Fibroblast of villous mesenchyme (primary cell): ENCODE results near the gene ADAMTS2. TPM values are rescaled to one million over a fixed set of nuclear protein-coding genes. Genes with fewer than 3 reads are reported as not detected.

Source experiments
- DNase-seq: peaks from one replicate; pipeline ENCODE4 v3.0.0-alpha.2; 2010; ENCODE audit warnings: low read depth
- H3K4me3 ChIP-seq: 2 replicates; pipeline ENCODE4 v1.5.1; 2011; ENCODE audit warnings: low read depth, mild to moderate bottlenecking, low read length
- total RNA-seq: library from RNA; depleted of rRNA; stranded (reverse); fragments of >200 nt; gene quantifications from 2 replicates; pipeline ENCODE4 v1.2.3, GENCODE V29; 2012
- TF ChIP-seq, protein P1 (sequence below): IDR thresholded peaks from 2 replicates; pipeline ENCODE4 v1.5.1; 2012; ENCODE audit warnings: low read depth, mild to moderate bottlenecking, low read length; ENCODE audit not compliant: insufficient read depth

Gene ADAMTS2
- total RNA-seq, 1 donor = 30.2 TPM

DNA sequence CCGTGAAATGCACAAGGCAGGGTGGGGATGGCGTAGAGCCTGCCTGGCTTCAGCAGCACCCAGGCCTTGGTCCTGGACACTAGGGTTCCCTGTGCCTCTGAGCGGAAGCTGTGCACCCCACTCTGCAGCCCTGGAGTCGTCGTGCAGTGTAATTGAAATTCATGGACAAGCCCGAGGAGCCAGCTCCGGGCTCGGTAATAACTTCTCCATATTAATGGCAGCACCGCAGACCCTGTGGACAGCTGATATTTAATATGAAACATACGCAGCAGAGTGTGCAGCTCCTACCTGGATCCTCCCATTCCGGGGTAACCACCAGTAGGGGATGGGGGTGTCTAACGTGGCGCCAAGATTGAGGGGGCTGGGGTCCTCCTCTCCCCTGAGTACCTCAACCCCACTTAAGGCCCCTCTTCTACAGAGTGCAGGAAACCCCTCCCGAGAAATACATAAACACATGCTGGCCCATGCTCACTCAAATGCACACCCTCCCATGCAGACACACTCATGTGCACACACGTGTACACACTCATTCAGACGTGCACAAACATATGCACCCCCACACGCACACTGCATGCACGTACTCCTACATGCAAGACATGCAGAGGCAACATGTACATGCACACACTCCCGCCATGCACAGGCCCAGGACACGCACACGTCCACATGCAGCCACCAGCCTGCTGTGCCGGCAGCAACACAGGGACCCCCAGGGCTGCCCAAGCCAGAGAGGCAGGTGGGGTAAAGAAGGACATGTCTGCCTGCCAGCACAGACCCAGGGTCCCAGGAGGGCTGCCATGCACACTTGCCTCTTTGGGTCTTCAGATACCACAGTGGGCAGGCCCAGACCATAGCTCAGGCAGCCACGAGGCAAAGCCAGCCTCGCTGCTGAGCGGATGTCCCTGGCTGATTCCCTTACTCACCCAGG, 8.1 kb downstream of the ADAMTS2 start:
- TF ChIP-seq, protein P1, sequence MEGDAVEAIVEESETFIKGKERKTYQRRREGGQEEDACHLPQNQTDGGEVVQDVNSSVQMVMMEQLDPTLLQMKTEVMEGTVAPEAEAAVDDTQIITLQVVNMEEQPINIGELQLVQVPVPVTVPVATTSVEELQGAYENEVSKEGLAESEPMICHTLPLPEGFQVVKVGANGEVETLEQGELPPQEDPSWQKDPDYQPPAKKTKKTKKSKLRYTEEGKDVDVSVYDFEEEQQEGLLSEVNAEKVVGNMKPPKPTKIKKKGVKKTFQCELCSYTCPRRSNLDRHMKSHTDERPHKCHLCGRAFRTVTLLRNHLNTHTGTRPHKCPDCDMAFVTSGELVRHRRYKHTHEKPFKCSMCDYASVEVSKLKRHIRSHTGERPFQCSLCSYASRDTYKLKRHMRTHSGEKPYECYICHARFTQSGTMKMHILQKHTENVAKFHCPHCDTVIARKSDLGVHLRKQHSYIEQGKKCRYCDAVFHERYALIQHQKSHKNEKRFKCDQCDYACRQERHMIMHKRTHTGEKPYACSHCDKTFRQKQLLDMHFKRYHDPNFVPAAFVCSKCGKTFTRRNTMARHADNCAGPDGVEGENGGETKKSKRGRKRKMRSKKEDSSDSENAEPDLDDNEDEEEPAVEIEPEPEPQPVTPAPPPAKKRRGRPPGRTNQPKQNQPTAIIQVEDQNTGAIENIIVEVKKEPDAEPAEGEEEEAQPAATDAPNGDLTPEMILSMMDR = no peak
- no peak overlapping the region for H3K4me3 ChIP-seq
- DNase-seq = no peak

GRCh38 chr5:179336126-179336870, 9.0 kb downstream of the ADAMTS2 start:
- no peak overlapping the region for H3K4me3 ChIP-seq
- DNase-seq = no peak
- TF ChIP-seq, protein P1 = no peak

GRCh38 chr5:179333796-179334761, 11.2 kb downstream of the ADAMTS2 start:
- no peak for DNase-seq
- H3K4me3 ChIP-seq = no peak overlapping the region
- TF ChIP-seq, protein P1 = no peak

GRCh38 chr5:179332741-179333290, 12.4 kb downstream of the ADAMTS2 start:
- TF ChIP-seq, protein P1 = no peak
- DNase-seq = no peak
- no peak overlapping the region for H3K4me3 ChIP-seq

GRCh38 chr5:179331591-179332375, 13.5 kb downstream of the ADAMTS2 start:
- peak; percentile 64 for DNase-seq
- H3K4me3 ChIP-seq = no peak overlapping the region
- TF ChIP-seq, protein P1 = no peak
